22Rv1 (cell line): ENCODE data around the gene PKHD1.

Experiments used
- ZFX ChIP-seq: fragments of 450-650 bp; IDR thresholded peaks from 2 replicates; pipeline ENCODE4 v1.6.1; 2017; ENCODE audit warnings: antibody characterized with exemption, borderline replicate concordance
- TF ChIP-seq, protein P1 (sequence below): fragments of 450-650 bp; IDR thresholded peaks from 2 replicates; pipeline ENCODE4 v1.5.1; 2017; ENCODE audit warnings: mild to moderate bottlenecking

DNA sequence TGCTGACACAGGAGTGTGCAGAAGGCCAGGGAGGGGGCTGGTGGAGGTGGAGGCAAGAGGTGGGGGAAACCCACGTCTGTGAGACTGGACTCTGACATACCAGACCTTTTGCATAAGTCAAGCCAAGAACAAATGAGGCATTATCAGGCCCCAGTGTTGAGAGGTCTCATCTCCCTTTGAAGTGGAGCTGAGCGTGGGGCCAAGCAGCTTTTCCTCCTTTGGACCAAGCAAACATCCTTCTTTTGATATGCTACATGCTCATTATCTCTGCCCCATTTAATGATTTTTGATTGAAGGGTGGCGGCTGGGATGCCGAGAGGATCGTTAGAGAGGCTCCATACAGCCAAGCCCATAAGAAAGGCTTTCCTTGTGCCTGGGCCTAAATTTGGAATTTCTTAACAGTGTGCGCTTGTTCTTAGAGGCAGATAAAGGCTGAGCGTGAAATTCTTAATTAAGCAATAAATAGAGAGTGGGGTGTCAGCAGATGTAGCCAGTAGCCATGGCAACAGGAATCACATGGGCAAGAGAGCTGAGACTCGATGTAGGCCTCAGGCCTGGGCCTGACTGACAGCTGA lies 244.5 kb downstream of the PKHD1 start:
- no peak for TF ChIP-seq ZFX
- TF ChIP-seq, protein P1, sequence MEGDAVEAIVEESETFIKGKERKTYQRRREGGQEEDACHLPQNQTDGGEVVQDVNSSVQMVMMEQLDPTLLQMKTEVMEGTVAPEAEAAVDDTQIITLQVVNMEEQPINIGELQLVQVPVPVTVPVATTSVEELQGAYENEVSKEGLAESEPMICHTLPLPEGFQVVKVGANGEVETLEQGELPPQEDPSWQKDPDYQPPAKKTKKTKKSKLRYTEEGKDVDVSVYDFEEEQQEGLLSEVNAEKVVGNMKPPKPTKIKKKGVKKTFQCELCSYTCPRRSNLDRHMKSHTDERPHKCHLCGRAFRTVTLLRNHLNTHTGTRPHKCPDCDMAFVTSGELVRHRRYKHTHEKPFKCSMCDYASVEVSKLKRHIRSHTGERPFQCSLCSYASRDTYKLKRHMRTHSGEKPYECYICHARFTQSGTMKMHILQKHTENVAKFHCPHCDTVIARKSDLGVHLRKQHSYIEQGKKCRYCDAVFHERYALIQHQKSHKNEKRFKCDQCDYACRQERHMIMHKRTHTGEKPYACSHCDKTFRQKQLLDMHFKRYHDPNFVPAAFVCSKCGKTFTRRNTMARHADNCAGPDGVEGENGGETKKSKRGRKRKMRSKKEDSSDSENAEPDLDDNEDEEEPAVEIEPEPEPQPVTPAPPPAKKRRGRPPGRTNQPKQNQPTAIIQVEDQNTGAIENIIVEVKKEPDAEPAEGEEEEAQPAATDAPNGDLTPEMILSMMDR: no peak
